ENCODE data around the gene PPP3R1.

Gene PPP3R1

DNA sequence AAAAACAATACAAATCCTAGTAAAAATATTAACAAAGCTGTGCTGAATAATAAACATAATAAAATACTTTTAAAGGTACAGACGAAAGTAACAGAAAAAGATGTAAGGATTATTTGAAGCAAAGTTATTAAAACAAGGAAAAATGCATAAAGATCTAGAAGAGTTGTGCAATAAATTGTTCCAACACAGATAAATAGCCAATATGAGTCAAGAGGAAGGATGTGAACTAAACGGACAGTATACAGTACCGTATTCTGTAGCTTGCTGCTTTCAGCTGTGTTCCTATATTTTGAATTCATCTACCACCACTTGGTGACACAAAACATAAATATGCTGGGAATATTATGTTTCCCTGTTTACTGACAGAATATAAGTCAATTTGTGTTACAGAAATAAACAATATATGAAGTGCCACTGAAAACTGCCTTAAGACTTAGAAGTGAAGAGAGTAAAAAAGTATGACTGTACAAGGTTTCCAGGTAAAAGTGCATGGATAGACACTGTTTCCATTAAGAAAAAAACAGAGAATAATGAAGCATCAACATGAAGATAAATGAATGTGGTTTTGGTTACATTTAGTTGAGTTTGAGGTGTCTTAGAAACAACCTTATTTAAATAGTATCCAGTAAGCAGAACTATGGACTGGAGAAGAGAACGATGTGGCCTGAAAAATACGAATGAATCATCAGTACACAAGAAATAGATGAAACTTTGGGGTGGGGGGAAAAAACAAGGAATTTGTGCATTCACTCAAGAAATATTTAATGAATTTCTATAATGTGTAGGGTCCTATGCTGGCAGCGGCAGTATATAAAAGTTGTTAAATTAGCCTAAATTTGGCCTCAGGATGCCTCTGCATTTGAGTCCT, 13.1 kb downstream of the PPP3R1 start:
- Histone ChIP-seq H3K4ac (ENCODE audit: low read depth in 1 of 2, low read length in 2 of 2) (no peak overlapping the region), H3K9ac (ENCODE audit: low read length) (no peak overlapping the region), H3K4me3 (ENCODE audit: insufficient read depth in 1 of 2, low read depth in 1 of 2, low read length in 2 of 2) (no peak overlapping the region), H4K8ac (ENCODE audit: low read length) (no peak overlapping the region), H3K18ac (ENCODE audit: low read depth in 1 of 2, low read length in 2 of 2) (no peak overlapping the region), H2BK5ac (ENCODE audit: low read depth, low read length, poor library complexity, severe bottlenecking) (no peak overlapping the region), H2BK12ac (ENCODE audit: low read length in 2 of 2) (no peak overlapping the region), H2AK5ac (ENCODE audit: low read length, severe bottlenecking) (no peak overlapping the region), H3K27ac (ENCODE audit: low read length, poor library complexity, severe bottlenecking) (no peak overlapping the region), H3K36me3 (ENCODE audit: control insufficient read depth in 1 of 2, insufficient read depth in 2 of 2, low read depth in 1 of 2, low read length in 2 of 2) (peaks cover 0 to 9% of the 10 kb centered on the region in 2 experiments), H3K9me3 (ENCODE audit: control insufficient read depth, low read length) (no peaks in the 10 kb centered on the region), H3K27me3 (ENCODE audit: control insufficient read depth in 1 of 2, insufficient read depth in 1 of 2, low read length in 2 of 2) (no peaks in the 10 kb centered on the region), H3K79me1 (replicated peaks; ENCODE audit: low read length, poor library complexity, severe bottlenecking) (no peaks in the 10 kb centered on the region), H2BK15ac (ENCODE audit: low read depth, poor library complexity, severe bottlenecking) (no peak overlapping the region), H3K4me1 (ENCODE audit: control insufficient read depth, insufficient read depth, low read depth, low read length) (no peaks in the 10 kb centered on the region), H3K4me2 (ENCODE audit: low read length, poor library complexity, severe bottlenecking) (no peak overlapping the region), H3K14ac (ENCODE audit: low read length in 2 of 2) (no peak overlapping the region), H2BK120ac (ENCODE audit: low read depth, low read length) (no peak overlapping the region), H4K91ac (ENCODE audit: low read length) (no peak overlapping the region), H3K23ac (ENCODE audit: low read length in 2 of 2) (no peak overlapping the region), H2AFZ (ENCODE audit: low read depth, low read length) (no peak overlapping the region)
- WGBS = 24% methylated on average over 3 of the region's 6 CpGs
- peak; percentile 78 for DNase-seq

DNA sequence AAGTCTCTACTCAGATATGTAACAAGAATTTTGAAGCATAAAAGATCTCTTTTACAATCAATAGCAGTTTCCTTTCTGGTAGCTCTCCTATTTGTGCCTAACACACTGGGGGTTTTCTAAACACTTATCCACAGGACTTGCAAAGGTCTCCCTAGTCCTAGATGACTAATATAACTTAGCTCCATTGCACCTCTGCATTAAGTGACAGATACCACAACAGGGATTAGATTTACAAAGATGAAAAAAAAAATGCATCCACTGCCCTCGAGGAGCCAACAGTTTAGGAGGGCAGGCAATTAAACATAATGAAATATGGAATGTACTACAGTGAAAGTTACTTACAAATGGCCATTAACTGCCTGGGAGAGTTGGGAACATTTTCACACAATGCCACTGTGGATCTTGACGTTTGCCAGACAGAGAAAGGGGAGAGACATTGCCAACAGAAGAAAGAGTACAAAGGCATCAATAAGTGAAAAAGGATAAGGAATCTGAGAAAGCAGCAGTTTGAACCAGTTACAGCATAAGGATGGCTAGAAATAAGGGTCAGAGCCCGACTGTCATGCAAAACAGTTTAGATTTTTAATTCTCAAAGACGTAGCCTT, 14.3 kb downstream of the PPP3R1 start:
- H3K4ac ChIP-seq (ENCODE audit: low read depth in 1 of 2, low read length in 2 of 2) = no peak overlapping the region
- no peak overlapping the region for H2BK120ac ChIP-seq (ENCODE audit: low read depth, low read length)
- no peaks in the 10 kb centered on the region for H3K27me3 ChIP-seq (ENCODE audit: control insufficient read depth in 1 of 2, insufficient read depth in 1 of 2, low read length in 2 of 2)
- no peak overlapping the region for H3K27ac ChIP-seq (ENCODE audit: low read length, poor library complexity, severe bottlenecking)
- H2BK5ac ChIP-seq (ENCODE audit: low read depth, low read length, poor library complexity, severe bottlenecking) = no peak overlapping the region
- H2AFZ ChIP-seq (ENCODE audit: low read depth, low read length) = no peak overlapping the region
- DNase-seq = peak; percentile 60
- H3K18ac ChIP-seq (ENCODE audit: low read depth in 1 of 2, low read length in 2 of 2) = no peak overlapping the region
- no peak overlapping the region for H3K4me2 ChIP-seq (ENCODE audit: low read length, poor library complexity, severe bottlenecking)
- H3K4me1 ChIP-seq (ENCODE audit: control insufficient read depth, insufficient read depth, low read depth, low read length) = no peaks in the 10 kb centered on the region
- no peak overlapping the region for H3K14ac ChIP-seq (ENCODE audit: low read length in 2 of 2)
- no peak overlapping the region for H2BK12ac ChIP-seq (ENCODE audit: low read length in 2 of 2)
- H2AK5ac ChIP-seq (ENCODE audit: low read length, severe bottlenecking) = no peak overlapping the region
- H3K9ac ChIP-seq (ENCODE audit: low read length) = peak overlapping the region; percentile 45
- 36% methylated on average over 3 of the region's 4 CpGs for WGBS
- no peak overlapping the region for H4K8ac ChIP-seq (ENCODE audit: low read length)
- H3K23ac ChIP-seq (ENCODE audit: low read length in 2 of 2) = no peak overlapping the region
- H2BK15ac ChIP-seq (ENCODE audit: low read depth, poor library complexity, severe bottlenecking) = no peak overlapping the region
- H3K79me1 ChIP-seq (replicated peaks; ENCODE audit: low read length, poor library complexity, severe bottlenecking) = no peaks in the 10 kb centered on the region
- H3K9me3 ChIP-seq (ENCODE audit: control insufficient read depth, low read length) = no peaks in the 10 kb centered on the region
- no peak overlapping the region for H4K91ac ChIP-seq (ENCODE audit: low read length)
- peaks cover 0 to 9% of the 10 kb centered on the region in 2 experiments for H3K36me3 ChIP-seq (ENCODE audit: control insufficient read depth in 1 of 2, insufficient read depth in 2 of 2, low read depth in 1 of 2, low read length in 2 of 2)
- no peak overlapping the region for H3K4me3 ChIP-seq (ENCODE audit: insufficient read depth in 1 of 2, low read depth in 1 of 2, low read length in 2 of 2)

DNA sequence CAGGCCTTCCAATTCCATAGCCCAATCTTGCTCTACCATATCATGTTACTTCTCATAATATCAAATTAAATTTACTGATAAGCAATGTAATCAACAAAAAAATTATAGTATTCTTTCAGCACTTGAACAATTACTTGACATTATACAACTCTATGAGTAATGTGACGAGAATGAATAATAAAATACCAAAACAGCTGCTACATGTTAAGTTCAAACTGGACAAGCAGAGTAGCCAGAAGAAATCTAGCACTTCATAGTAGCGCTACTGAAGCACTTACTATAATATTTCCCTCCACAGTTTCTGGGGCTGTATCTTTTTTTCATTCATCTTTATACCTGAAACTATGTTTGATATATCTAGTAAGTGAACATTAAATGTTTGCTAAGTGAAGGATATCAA, 14.9 kb downstream of the PPP3R1 start:
- Histone ChIP-seq H3K4me2 (ENCODE audit: low read length, poor library complexity, severe bottlenecking) (no peak overlapping the region), H4K8ac (ENCODE audit: low read length) (no peak overlapping the region), H3K4ac (ENCODE audit: low read depth in 1 of 2, low read length in 2 of 2) (no peak overlapping the region), H3K9me3 (ENCODE audit: control insufficient read depth, low read length) (no peaks in the 10 kb centered on the region), H3K9ac (ENCODE audit: low read length) (peak overlapping the region; percentile 45), H3K23ac (ENCODE audit: low read length in 2 of 2) (no peak overlapping the region), H2BK12ac (ENCODE audit: low read length in 2 of 2) (no peak overlapping the region), H2BK120ac (ENCODE audit: low read depth, low read length) (no peak overlapping the region), H3K18ac (ENCODE audit: low read depth in 1 of 2, low read length in 2 of 2) (no peak overlapping the region), H3K4me3 (ENCODE audit: insufficient read depth in 1 of 2, low read depth in 1 of 2, low read length in 2 of 2) (peak overlapping the region in 1 of 2 experiments; percentile 16), H3K79me1 (replicated peaks; ENCODE audit: low read length, poor library complexity, severe bottlenecking) (no peaks in the 10 kb centered on the region), H2AK5ac (ENCODE audit: low read length, severe bottlenecking) (no peak overlapping the region), H4K91ac (ENCODE audit: low read length) (no peak overlapping the region), H3K27ac (ENCODE audit: low read length, poor library complexity, severe bottlenecking) (no peak overlapping the region), H2AFZ (ENCODE audit: low read depth, low read length) (no peak overlapping the region), H3K4me1 (ENCODE audit: control insufficient read depth, insufficient read depth, low read depth, low read length) (no peaks in the 10 kb centered on the region), H3K27me3 (ENCODE audit: control insufficient read depth in 1 of 2, insufficient read depth in 1 of 2, low read length in 2 of 2) (no peaks in the 10 kb centered on the region), H3K36me3 (ENCODE audit: control insufficient read depth in 1 of 2, insufficient read depth in 2 of 2, low read depth in 1 of 2, low read length in 2 of 2) (peaks cover 0 to 9% of the 10 kb centered on the region in 2 experiments), H2BK15ac (ENCODE audit: low read depth, poor library complexity, severe bottlenecking) (no peak overlapping the region), H2BK5ac (ENCODE audit: low read depth, low read length, poor library complexity, severe bottlenecking) (no peak overlapping the region), H3K14ac (ENCODE audit: low read length in 2 of 2) (no peak overlapping the region)
- DNase-seq = no peak
- WGBS = 65% methylated on average over 2 of the region's 2 CpGs

DNA sequence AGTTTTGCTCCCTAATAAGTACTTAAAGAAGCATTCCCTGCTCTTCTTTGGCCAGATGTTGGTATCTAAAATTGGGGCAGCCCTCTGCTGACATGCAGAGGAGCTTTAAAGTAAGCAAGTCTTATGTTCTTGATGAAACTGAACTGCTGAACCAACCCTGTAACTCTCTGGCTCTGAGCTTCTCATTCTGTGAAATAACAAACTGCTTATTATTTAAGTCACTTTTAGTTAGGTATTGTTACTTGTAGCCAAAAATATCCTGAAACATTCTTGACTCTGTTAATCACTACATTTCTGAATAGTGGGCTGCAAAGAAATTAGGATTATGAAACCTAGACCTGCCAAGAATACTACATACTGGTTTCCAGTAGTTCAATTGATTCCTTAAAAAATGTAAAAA, 15.5 kb downstream of the PPP3R1 start:
- no peak overlapping the region for H3K14ac ChIP-seq (ENCODE audit: low read length in 2 of 2)
- H3K79me1 ChIP-seq (replicated peaks; ENCODE audit: low read length, poor library complexity, severe bottlenecking) = no peaks in the 10 kb centered on the region
- DNase-seq = no peak

More for the DNA sequence above, 15.5 kb downstream of the PPP3R1 start:
- H3K18ac ChIP-seq (ENCODE audit: low read depth in 1 of 2, low read length in 2 of 2) = no peak overlapping the region
- H4K8ac ChIP-seq (ENCODE audit: low read length) = no peak overlapping the region
- no peak overlapping the region for H4K91ac ChIP-seq (ENCODE audit: low read length)
- no peak overlapping the region for H2BK12ac ChIP-seq (ENCODE audit: low read length in 2 of 2)
- H3K27ac ChIP-seq (ENCODE audit: low read length, poor library complexity, severe bottlenecking) = peak overlapping the region; percentile 59
- H3K4me1 ChIP-seq (ENCODE audit: control insufficient read depth, insufficient read depth, low read depth, low read length) = no peaks in the 10 kb centered on the region
- no peak overlapping the region for H2BK15ac ChIP-seq (ENCODE audit: low read depth, poor library complexity, severe bottlenecking)
- no peak overlapping the region for H3K23ac ChIP-seq (ENCODE audit: low read length in 2 of 2)
- H2AFZ ChIP-seq (ENCODE audit: low read depth, low read length) = no peak overlapping the region
- H2BK5ac ChIP-seq (ENCODE audit: low read depth, low read length, poor library complexity, severe bottlenecking) = no peak overlapping the region
- H3K4ac ChIP-seq (ENCODE audit: low read depth in 1 of 2, low read length in 2 of 2) = no peak overlapping the region
- no peak overlapping the region for H2AK5ac ChIP-seq (ENCODE audit: low read length, severe bottlenecking)
- no peaks in the 10 kb centered on the region for H3K9me3 ChIP-seq (ENCODE audit: control insufficient read depth, low read length)
- H3K4me3 ChIP-seq (ENCODE audit: insufficient read depth in 1 of 2, low read depth in 1 of 2, low read length in 2 of 2) = no peak overlapping the region
- no peak overlapping the region for H2BK120ac ChIP-seq (ENCODE audit: low read depth, low read length)
- no peak overlapping the region for H3K4me2 ChIP-seq (ENCODE audit: low read length, poor library complexity, severe bottlenecking)
- no peak overlapping the region for H3K9ac ChIP-seq (ENCODE audit: low read length)
- H3K27me3 ChIP-seq (ENCODE audit: control insufficient read depth in 1 of 2, insufficient read depth in 1 of 2, low read length in 2 of 2) = no peaks in the 10 kb centered on the region
- H3K36me3 ChIP-seq (ENCODE audit: control insufficient read depth in 1 of 2, insufficient read depth in 2 of 2, low read depth in 1 of 2, low read length in 2 of 2) = peaks cover 0 to 7% of the 10 kb centered on the region in 2 experiments
